Heart right ventricle (tissue), 16 donors: ENCODE results near the gene SIRT7. TPM values are rescaled to one million over a fixed set of nuclear protein-coding genes. Genes with fewer than 3 reads are reported as not detected.

Source experiments
- ATAC-seq, 8 donors: fragments of 200-7000 bp; cut with Tn5 transposase; one replicate each; pipeline ENCODE4 v1.9.1; 2020; ENCODE audit warnings: mild to moderate bottlenecking in 8 of 8, moderate library complexity in 8 of 8, moderate number of reproducible peaks in 1 of 8
- DNase-seq, 2 donors: peaks; one replicate each; pipeline ENCODE4 v3.0.0-alpha.2; 2020
- H3K27ac ChIP-seq, 10 donors: fragments of 200-600 bp; sonication (generic) in 2 of 10; one replicate each; pipeline versions ENCODE4 v1.5.0 to v1.8.0; 2020 to 2022; ENCODE audit warnings: mild to moderate bottlenecking in 3 of 10
- H3K27me3 ChIP-seq, 7 donors: fragments of 200-600 bp; one replicate each; pipeline ENCODE4 v1.8.0; 2021 to 2022; ENCODE audit warnings: mild to moderate bottlenecking in 2 of 7
- H3K36me3 ChIP-seq, 9 donors: fragments of 200-600 bp; sonication (generic) in 1 of 9; one replicate each; pipeline versions ENCODE4 v1.5.0 to v1.8.0; 2020 to 2022; ENCODE audit warnings: mild to moderate bottlenecking in 2 of 9
- H3K4me1 ChIP-seq, 9 donors: fragments of 200-600 bp; sonication (generic) in 1 of 9; one replicate each; pipeline versions ENCODE4 v1.5.0 to v1.8.0; 2020 to 2022; ENCODE audit warnings: mild to moderate bottlenecking in 4 of 9
- H3K4me3 ChIP-seq, 10 donors: fragments of 200-600 bp; sonication (generic) in 2 of 10; one replicate each; pipeline versions ENCODE4 v1.5.0 to v1.8.0; 2020 to 2022; ENCODE audit warnings: mild to moderate bottlenecking in 7 of 10, moderate library complexity in 2 of 10
- H3K9me3 ChIP-seq, 11 donors: fragments of 200-600 bp in 10 of 11; sonication (generic) in 2 of 11; one replicate each; pipeline versions ENCODE4 v1.5.0 to v1.8.0; 2013 to 2022; ENCODE audit warnings: mild to moderate bottlenecking in 2 of 11, control low read depth in 1 of 11, moderate library complexity in 1 of 11
- CTCF ChIP-seq, 9 donors: fragments of 200-600 bp; sonication (generic) in 2 of 9; IDR thresholded peaks; one replicate each; pipeline versions ENCODE4 v1.5.0 to v1.8.0; 2021 to 2022; ENCODE audit warnings: antibody characterized with exemption in 9 of 9, mild to moderate bottlenecking in 5 of 9, moderate library complexity in 1 of 9
- WGBS, 2 donors: extraction: QIAGEN DNeasy Blood & Tissue Kit; methylation state at CpG; one replicate each; pipeline ENCODE4 v1.1.7; 2013; ENCODE audit warnings: inconsistent platforms in 1 of 2; 5-methylcytosine and 5-hydroxymethylcytosine counted together
- intact Hi-C, 10 donors: fragments of 100-400 bp; cut with DNase I; formaldehyde crosslinking; loops; one replicate each; pipeline versions ENCODE4 v1.11.1 to v1.14.2; 2022
- polyA plus RNA-seq, 2 donors: library from polyadenylated mRNA; stranded (reverse); fragments of 200-250 nt; gene quantifications; one replicate each; pipeline ENCODE4 v1.2.3, GENCODE V29; 2013
- total RNA-seq, 10 donors: library from RNA; stranded (reverse); fragmentation: NEBNext Ultra II Directional in 3 of 10; extraction: Animal tissue kit (Norgen Biotek cat#: 25700) in 3 of 10; gene quantifications; one replicate each; pipeline versions ENCODE4 v1.2.1 to v1.2.4, GENCODE V29; 2021 to 2023
- donor health status: Arrhythmogenic right ventricular cardiomyopathy.
- donor health status: ischemic (EF 13 %, LVEDD 7.1; RV severe dilation, severe dysfunction).
- donor health status: healthy with polysubstance abuse.
- donor health status: DM: no; HTN: yes; CAD: no.
- donor health status: DM: no; HTN: no; CAD: no.
- donor health status: ischemic (EF 25% LVEDD 6.9; RV normal size, moderate dysfunction).
- donor health status: ischemic (EF 25% LVEDD 5.7; RV mildly dilated, moderate dysfunction).
- donor health status: healthy.
- donor health status: DM: yes; HTN: yes; CAD: no.
- donor health status: Ischemic cardiomyopathy.
- donor health status: ischemic (EF 35%, LVEDD 5.7; RV mildly dilated, moderate dysfunction).
- donor health status: nonischemic (EF 11% LVEDD 7.7; RV severe dilation, severe dysfunction).
- donor health status: DM: yes; HTN: yes; CAD: no.
- donor health status: PGD.
- donor health status: ischemic (EF 29% LVEDD 5.4; RV normal size, mild dysfunction).
- donor health status: nonischemic (EF 23%, LVEDD 6.1; RV moderate dilation, normal function).

SIRT7 gene
- total and polyA plus RNA-seq, 12 donors: 4.4 to 15.7 (median 6.2) TPM

- H3K36me3 ChIP-seq: peaks cover 0 to 72% (median 44%) of the 10 kb centered on the region in 9 donors
- no peak overlapping the region for H3K4me3 ChIP-seq
- intact Hi-C loops: no loop called here
- TF ChIP-seq CTCF (IDR thresholded peaks at IDR 0.05): no peak
- H3K9me3 ChIP-seq: no peaks in the 10 kb centered on the region
- no peaks in the 10 kb centered on the region for H3K27me3 ChIP-seq
- no peak overlapping the region for H3K27ac ChIP-seq
- peaks cover 3 to 19% (median 15%) of the 10 kb centered on the region in 9 donors for H3K4me1 ChIP-seq
- 93 to 95% methylated on average over 11 of the region's 11 CpGs for WGBS, 2 donors
- DNase-seq (no peak), ATAC-seq (no peak)
Measured at GRCh38 chr17:81895400-81895799, 22.6 kb downstream of the SIRT7 start.

- WGBS, 2 donors: 0 to 1% methylated on average over 25 to 40 of the region's 40 CpGs
Measured at GRCh38 chr17:81891303-81891552, 26.7 kb downstream of the SIRT7 start.

GRCh38 chr17:81890447-81891302, 27.3 kb downstream of the SIRT7 start:
- Histone ChIP-seq H3K27ac (peak overlapping the region; percentile 64 to 98 (median 96)), H3K36me3 (peaks cover 0 to 70% (median 37%) of the 10 kb centered on the region in 9 donors), H3K4me3 (peak overlapping the region; percentile 72 to 100 (median 98)), H3K4me1 (peaks cover 11 to 39% (median 27%) of the 10 kb centered on the region in 9 donors), H3K9me3 (no peaks in the 10 kb centered on the region), H3K27me3 (no peaks in the 10 kb centered on the region)
- no peak for DNase-seq
- no peak for TF ChIP-seq CTCF (IDR thresholded peaks at IDR 0.05)
- intact Hi-C loops: loop anchor here in 1 of 10 donors (5.0 kb wide), 1 partner anchor 1838 kb away; no protein-coding TSS in a partner anchor
- ATAC-seq: no peak
- WGBS, 2 donors: 8 to 9% methylated on average over 56 to 69 of the region's 69 CpGs

More at GRCh38 chr17:81891303-81891552, 26.7 kb downstream of the SIRT7 start:
- no peaks in the 10 kb centered on the region for H3K9me3 ChIP-seq
- peaks cover 0 to 70% (median 42%) of the 10 kb centered on the region in 9 donors for H3K36me3 ChIP-seq
- peak overlapping the region; percentile 72 to 100 (median 98) for H3K4me3 ChIP-seq
- H3K4me1 ChIP-seq: peaks cover 11 to 34% (median 27%) of the 10 kb centered on the region in 9 donors
- H3K27me3 ChIP-seq: no peaks in the 10 kb centered on the region
- no peak for TF ChIP-seq CTCF (IDR thresholded peaks at IDR 0.05)
- DNase-seq: no peak
- ATAC-seq: no peak
- intact Hi-C loops: loop anchor here in 1 of 10 donors (5.0 kb wide), 1 partner anchor 1839 kb away; no protein-coding TSS in a partner anchor
- H3K27ac ChIP-seq: peak overlapping the region; percentile 64 to 98 (median 96)

GRCh38 chr17:81889602-81890001, 28.4 kb downstream of the SIRT7 start:
- no peak for DNase-seq

More at GRCh38 chr17:81889602-81890001, 28.4 kb downstream of the SIRT7 start:
- no peak for ATAC-seq
- WGBS, 2 donors: 93% methylated on average over 9 of the region's 9 CpGs
- Histone ChIP-seq H3K36me3 (peaks cover 0 to 70% (median 34%) of the 10 kb centered on the region in 9 donors), H3K9me3 (no peaks in the 10 kb centered on the region), H3K27ac (no peak overlapping the region), H3K27me3 (no peaks in the 10 kb centered on the region), H3K4me1 (peaks cover 11 to 48% (median 27%) of the 10 kb centered on the region in 9 donors), H3K4me3 (peak overlapping the region in 2 of 10 donors; percentile 97 to 98)
- intact Hi-C loops: loop anchor here in 1 of 10 donors (5.0 kb wide), 1 partner anchor 1837 kb away; no protein-coding TSS in a partner anchor
- TF ChIP-seq CTCF (IDR thresholded peaks at IDR 0.05): no peak
